ENCODE results near the gene PCDH8.
A peak's percentile ranks its signal among the peaks of the same experiment; 100 is the strongest.

Gene PCDH8

DNA sequence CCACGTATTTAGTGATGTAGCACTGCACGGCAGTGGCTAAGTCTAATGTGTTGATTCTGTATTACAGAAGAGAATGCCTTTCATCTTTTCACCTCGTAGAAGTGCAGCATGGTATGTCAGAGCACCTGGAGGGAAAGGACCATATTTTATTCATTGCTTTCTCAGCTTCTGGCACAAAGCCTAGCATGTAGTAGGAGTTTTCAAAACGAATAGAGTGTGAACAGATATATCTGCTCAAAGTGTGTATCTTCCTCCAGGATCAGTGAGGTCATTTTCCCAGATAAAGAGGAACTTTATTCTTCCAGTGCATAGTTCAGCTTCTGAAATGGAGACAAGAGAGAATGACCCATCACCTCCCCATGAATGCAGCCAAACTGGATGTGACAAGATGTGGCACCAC, 21.2 kb upstream of the PCDH8 start:
- Histone ChIP-seq H3K9me3 (ENCODE audit: control insufficient read depth, insufficient read depth, low read length) (peaks cover 3% of the 10 kb centered on the region), H3K36me3 (ENCODE audit: insufficient read depth, low read length) (no peaks in the 10 kb centered on the region), H3K9ac (ENCODE audit: low read depth, low read length) (no peak overlapping the region), H3K4me1 (ENCODE audit: insufficient read depth, low read length) (peaks cover 7% of the 10 kb centered on the region; the same call in 1 of the 2 replicates)

DNA sequence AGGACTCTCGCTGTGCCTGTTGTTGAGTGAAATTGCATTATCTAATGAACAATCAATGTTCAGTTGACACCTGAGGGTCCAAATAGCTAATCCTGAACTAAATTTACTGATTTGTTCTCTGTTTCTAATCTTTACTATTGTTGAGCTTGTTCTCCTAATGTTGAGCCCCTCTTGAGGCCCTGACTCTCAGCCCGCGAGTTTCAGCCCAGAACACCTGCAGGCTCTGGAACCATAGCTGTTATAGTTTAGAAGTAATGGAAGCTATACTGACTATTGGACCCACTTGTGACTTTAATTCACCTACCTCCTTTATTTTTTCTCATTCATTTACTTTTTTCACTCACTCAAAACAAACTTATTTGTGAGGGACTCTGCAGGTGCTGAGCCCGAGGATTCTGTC, 20.6 kb upstream of the PCDH8 start:
- no peak overlapping the region for H3K9ac ChIP-seq (ENCODE audit: low read depth, low read length)
- peaks cover 7% of the 10 kb centered on the region; the same call in 1 of the 2 replicates for H3K4me1 ChIP-seq (ENCODE audit: insufficient read depth, low read length)
- no peaks in the 10 kb centered on the region for H3K36me3 ChIP-seq (ENCODE audit: insufficient read depth, low read length)
- H3K9me3 ChIP-seq (ENCODE audit: control insufficient read depth, insufficient read depth, low read length): no peaks in the 10 kb centered on the region

DNA sequence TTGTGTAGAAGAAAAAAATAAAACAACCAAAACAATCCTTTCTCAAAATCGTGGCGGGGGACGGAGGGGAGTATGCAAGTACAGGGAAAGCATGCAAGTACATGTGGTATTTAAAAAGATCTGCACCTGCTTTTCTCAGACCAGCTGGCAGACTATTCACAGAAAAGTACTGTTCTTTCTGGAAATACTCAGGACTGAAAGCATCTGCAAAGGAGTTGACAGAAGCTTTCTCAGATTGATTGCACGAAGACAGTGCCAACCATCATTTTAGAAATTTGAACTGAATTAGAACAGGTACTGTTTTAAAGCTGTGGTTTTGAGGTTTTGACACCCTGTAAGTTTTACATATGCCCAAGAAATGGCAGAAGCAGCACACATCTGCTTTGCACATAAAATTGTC, 19.8 kb upstream of the PCDH8 start:
- no peaks in the 10 kb centered on the region for H3K9me3 ChIP-seq (ENCODE audit: control insufficient read depth, insufficient read depth, low read length)
- H3K4me1 ChIP-seq (ENCODE audit: insufficient read depth, low read length): peaks cover 7% of the 10 kb centered on the region; the same call in 1 of the 2 replicates
- H3K36me3 ChIP-seq (ENCODE audit: insufficient read depth, low read length): no peaks in the 10 kb centered on the region
- no peak overlapping the region for H3K9ac ChIP-seq (ENCODE audit: low read depth, low read length)

DNA sequence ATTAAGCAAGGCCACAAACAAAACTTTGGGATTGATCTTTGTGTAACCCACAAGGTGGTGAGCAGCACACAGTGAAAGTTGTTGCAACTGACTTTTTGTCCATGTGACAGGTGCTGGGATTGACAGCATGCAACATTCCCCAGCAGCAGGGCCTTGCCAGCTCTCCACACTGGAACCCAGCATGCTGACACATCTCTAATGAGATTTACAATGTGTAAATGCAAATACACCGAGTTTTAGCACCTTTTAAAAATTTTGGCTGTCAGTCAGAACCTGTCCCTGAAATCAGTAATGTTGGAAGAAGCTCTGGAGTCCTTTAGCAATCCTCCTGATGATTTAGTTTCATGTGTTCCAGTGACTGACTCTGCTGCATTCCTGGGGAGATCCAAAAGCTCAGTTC, 16.5 kb upstream of the PCDH8 start:
- no peaks in the 10 kb centered on the region for H3K9me3 ChIP-seq (ENCODE audit: control insufficient read depth, insufficient read depth, low read length)
- peaks cover 7% of the 10 kb centered on the region; the same call in 1 of the 2 replicates for H3K4me1 ChIP-seq (ENCODE audit: insufficient read depth, low read length)
- H3K9ac ChIP-seq (ENCODE audit: low read depth, low read length): no peak overlapping the region
- H3K36me3 ChIP-seq (ENCODE audit: insufficient read depth, low read length): no peaks in the 10 kb centered on the region

DNA sequence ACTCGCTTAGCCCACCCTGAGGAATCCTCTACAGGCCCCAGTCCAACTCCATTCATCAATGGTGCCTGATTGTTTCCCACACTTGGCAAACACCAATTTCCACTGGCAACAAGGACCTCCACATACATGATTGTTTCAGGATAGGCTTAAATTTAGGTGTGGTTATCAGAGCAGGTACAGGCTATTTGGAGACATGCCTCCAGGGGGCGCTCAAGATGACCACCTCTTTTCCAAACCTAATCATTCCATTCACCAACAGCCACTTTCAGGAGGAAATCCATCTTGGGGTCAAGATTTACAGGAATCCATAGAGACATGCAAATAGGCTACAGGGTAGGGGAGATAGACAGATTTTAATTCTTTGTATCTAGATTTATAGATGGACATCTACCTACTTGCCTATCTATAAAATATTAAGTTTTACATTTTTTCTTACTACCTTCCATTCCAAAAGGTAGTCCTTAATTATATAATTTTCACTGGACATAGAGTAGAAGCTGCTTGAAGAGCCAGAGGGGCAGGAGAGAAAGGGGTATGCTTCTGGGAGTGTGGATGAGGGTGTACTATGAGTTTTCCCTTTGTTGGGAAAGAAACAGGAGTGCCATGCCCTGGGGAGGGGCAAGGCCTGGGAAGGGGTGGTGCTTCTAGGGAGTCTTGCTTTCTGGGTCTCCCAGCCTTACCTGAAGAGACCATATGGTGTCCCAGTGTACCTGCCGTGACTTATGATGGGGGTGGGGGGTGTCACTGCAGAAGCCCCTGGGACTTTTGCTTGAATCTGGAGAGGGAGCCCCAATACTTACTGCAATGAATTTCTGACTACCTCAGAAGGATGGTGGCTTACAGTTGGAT, 14.1 kb upstream of the PCDH8 start:
- H3K4me1 ChIP-seq (ENCODE audit: insufficient read depth, low read length): peaks cover 4% of the 10 kb centered on the region; the same call in 1 of the 2 replicates
- no peak overlapping the region for H3K9ac ChIP-seq (ENCODE audit: low read depth, low read length)
- H3K36me3 ChIP-seq (ENCODE audit: insufficient read depth, low read length): no peaks in the 10 kb centered on the region
- H3K9me3 ChIP-seq (ENCODE audit: control insufficient read depth, insufficient read depth, low read length): no peaks in the 10 kb centered on the region

DNA sequence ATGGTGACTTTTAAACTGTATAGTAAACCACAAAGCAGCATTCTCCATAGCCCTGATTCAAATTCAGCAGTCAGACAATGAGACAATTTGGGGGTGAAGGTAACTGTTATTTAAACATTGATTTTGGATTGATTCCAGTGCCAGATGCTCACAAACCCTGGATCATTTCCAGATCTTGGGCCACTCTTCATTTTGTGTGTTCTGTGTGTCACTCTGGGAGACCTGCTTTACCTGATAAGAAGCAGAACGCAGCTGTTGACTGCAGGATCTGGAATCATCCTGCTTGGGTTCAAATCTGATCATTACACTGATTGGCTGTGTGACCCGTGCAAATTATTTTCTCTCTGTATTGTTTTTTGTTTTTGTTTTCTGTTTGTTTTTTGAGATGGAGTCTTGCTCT, 4.0 kb upstream of the PCDH8 start:
- no peaks in the 10 kb centered on the region for H3K9me3 ChIP-seq (ENCODE audit: control insufficient read depth, insufficient read depth, low read length)
- no peak overlapping the region for H3K9ac ChIP-seq (ENCODE audit: low read depth, low read length)
- peaks cover 6% of the 10 kb centered on the region for H3K4me1 ChIP-seq (ENCODE audit: insufficient read depth, low read length)
- H3K36me3 ChIP-seq (ENCODE audit: insufficient read depth, low read length): no peaks in the 10 kb centered on the region

DNA sequence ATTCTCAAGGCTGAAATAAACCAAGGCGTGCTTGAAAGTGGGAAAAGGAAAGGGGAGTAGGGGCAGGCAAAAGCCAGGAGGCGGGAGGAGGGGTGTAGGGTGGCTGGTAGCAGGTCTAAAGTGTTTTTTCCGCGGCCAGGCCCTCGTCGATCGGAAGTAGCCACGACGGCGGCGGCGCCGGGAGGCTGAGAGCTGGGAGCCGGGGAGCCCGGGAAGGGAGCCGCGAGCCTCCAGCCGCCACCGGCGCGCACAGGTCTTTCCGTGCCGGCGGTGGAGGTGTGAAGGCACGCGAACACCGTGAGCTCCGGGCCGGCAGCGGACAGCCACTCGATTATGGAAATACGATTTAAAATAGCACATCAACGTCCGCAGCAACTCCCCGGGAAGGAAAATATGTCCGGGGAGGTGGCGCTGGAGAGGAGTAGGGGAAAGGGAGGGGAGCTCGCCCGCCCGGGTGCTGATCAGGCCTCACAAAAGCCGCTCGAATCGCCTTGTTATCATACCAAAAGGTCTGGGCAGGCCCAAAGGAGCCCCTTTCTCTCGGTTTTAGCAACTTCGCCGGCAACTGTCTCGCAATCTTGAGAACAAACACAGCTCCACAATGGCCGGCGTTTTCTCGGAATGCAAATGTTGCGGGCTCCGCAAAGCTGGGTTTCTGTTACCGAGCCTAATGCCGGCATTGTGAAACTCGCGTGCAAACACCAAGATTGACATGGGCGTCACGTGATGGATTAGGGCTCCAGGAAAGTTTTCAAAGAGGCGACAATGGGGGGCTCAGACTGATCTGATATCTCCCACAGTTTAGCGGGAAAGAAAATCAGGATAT, 2.9 kb upstream of the PCDH8 start:
- H3K36me3 ChIP-seq (ENCODE audit: insufficient read depth, low read length): no peaks in the 10 kb centered on the region
- H3K9me3 ChIP-seq (ENCODE audit: control insufficient read depth, insufficient read depth, low read length): no peaks in the 10 kb centered on the region
- H3K4me1 ChIP-seq (ENCODE audit: insufficient read depth, low read length): peaks cover 6% of the 10 kb centered on the region
- peak overlapping the region; percentile 77 for H3K9ac ChIP-seq (ENCODE audit: low read depth, low read length)

DNA sequence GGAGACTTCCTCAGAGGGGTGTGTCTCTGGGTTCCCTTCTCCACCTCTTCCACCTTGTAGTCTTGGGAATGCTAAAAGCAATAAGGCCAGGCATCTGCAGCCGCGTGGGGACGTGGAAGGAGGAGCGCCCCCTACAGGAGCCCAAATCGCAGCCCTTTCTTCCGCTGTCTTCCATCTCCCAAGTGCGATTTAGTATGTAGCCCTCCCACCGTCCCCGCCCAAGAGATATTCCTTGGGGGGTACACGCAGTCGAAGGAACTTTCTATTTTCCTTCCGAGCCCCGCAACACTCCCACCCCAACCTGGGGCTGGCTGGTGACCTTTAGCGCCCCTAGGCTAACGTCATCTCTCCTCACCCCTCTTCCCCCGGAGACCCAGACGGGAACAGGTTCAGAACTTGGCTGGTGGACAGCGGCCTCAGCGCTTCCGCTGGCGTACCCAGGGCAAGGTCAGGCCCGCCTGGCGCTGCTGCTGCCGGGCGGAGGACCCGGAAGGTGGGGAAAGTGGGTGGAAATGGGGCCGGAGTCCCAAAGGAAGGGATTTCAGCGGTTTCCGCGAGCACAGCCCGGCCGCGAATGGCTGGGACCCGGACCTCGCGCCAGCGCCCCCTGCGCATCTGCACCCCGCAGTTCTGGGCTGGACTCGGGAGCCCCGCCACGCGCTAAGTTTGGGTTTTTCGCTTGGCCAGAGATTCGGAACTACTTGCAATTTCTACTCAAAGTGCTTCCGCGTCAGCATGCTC, 2.1 kb upstream of the PCDH8 start:
- Histone ChIP-seq H3K9ac (ENCODE audit: low read depth, low read length) (peak overlapping the region; percentile 77), H3K9me3 (ENCODE audit: control insufficient read depth, insufficient read depth, low read length) (no peaks in the 10 kb centered on the region), H3K4me1 (ENCODE audit: insufficient read depth, low read length) (peaks cover 6% of the 10 kb centered on the region), H3K36me3 (ENCODE audit: insufficient read depth, low read length) (no peaks in the 10 kb centered on the region)

DNA sequence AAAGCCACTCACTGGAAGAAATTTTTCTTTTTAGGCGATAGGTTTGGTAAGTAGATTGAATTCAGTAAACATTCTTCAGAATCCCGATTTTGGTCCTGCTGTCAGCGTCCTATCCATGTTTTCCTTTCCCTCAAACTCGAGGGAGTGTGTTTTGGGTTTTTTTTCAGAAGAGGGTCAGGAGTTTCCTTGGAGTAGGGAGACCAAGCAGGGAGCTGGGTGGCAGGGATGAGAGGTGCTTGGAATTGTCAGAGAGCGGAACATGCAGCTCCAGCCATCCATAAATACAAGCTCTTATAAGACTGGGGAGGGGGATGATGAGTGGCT, 1.6 kb upstream of the PCDH8 start:
- H3K9ac ChIP-seq (ENCODE audit: low read depth, low read length): peak overlapping the region; percentile 77; the same call in 1 of the 2 replicates
- H3K36me3 ChIP-seq (ENCODE audit: insufficient read depth, low read length): no peaks in the 10 kb centered on the region
- H3K4me1 ChIP-seq (ENCODE audit: insufficient read depth, low read length): peaks cover 6% of the 10 kb centered on the region
- H3K9me3 ChIP-seq (ENCODE audit: control insufficient read depth, insufficient read depth, low read length): no peaks in the 10 kb centered on the region

DNA sequence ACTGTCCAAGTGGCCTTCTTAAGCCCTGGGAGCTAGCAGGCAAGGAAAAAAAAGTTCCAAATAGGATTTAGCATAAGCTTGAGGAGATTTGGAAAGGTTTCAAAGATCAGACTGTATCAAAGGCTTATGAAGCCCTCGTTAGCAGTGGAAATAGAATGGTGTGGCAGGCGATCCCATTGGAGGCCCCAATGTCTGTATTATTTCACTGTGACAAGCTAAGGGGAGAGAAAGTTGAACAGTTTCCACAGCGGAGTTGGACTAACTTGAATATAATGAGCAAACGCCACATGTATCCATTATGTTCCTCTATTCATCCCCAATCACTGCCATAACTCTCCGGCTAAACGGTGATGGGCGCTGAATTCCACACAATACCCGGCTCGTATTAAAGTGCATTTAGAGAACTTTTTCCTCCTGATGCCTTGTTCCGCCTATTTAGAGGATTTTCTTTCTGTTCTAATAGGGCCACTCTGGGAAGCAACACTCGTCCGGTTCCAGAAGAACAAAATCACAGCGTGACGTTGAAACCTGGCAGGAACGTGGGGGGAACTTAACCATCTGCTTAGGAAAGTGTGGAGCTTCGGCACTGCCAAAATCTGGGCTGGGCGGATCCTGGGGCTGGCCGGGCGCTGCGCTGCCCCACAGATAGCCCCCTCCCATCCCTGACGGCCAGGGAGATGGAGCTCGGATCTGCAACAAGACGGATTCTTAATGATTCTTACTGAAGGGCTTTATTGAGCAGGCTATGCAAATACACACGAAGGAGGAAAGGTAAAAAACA, 1.0 kb upstream of the PCDH8 start:
- peaks cover 6% of the 10 kb centered on the region for H3K4me1 ChIP-seq (ENCODE audit: insufficient read depth, low read length)
- H3K9ac ChIP-seq (ENCODE audit: low read depth, low read length): peak overlapping the region; percentile 77; the same call in 1 of the 2 replicates
- H3K9me3 ChIP-seq (ENCODE audit: control insufficient read depth, insufficient read depth, low read length): no peaks in the 10 kb centered on the region
- H3K36me3 ChIP-seq (ENCODE audit: insufficient read depth, low read length): no peaks in the 10 kb centered on the region

DNA sequence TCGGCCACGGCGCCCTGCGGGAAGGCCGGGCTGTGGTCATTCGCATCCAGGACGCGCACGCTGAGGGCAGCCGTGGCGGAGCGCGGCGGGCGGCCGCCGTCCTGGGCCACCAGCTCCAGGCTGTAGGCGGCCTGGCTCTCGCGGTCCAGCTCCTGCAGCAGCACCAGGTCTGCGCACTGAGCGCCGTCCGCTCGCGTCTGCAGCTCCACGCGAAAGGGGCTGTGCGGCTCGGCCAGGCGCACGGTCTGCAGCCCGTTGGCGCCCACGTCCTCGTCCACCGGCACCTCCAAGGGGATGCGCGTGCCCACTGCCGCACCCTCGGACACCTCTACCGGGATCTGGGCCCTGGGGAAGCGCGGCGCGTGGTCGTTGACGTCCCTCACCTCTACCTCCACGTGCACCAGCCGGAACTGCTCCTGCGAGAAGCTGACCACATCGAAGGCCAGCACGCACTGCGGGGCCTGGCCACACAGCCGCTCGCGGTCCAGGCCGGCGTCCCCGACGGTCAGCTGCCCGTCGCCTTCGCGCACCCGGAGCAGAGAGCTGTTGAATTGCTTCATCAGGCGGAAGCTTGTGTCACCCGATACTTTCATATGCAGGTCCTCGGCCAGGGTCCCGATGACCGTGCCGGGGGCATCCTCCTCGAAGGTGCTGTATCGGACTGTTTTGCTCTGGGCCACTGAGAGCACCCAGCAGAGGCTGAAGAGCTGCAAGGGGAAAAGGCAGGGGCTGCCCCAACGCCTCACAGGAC, 583 bp downstream of the PCDH8 start:
- H3K9me3 ChIP-seq (ENCODE audit: control insufficient read depth, insufficient read depth, low read length): no peaks in the 10 kb centered on the region
- no peaks in the 10 kb centered on the region for H3K36me3 ChIP-seq (ENCODE audit: insufficient read depth, low read length)
- peaks cover 6% of the 10 kb centered on the region for H3K4me1 ChIP-seq (ENCODE audit: insufficient read depth, low read length)
- peak overlapping the region; percentile 20; the same call in 1 of the 2 replicates for H3K9ac ChIP-seq (ENCODE audit: low read depth, low read length)

DNA sequence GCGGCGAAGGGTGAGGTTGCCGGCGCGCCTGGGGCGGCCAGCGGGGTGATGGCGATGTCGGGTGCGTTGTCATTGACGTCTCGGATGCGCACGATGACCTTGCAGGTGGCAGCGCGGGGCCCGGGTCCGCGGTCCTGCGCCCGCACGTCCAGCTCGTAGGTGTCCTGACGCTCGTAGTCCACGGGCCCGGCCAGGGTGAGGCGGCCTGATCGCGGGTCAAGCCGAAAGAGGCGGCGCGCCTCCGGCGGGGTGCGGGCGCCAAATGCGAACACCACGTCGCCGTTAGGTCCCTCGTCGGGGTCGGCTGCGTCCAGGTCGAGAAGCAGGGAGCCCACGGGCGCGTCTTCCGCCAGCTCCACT, 1.1 kb downstream of the PCDH8 start:
- Histone ChIP-seq H3K4me1 (ENCODE audit: insufficient read depth, low read length) (peaks cover 2% of the 10 kb centered on the region), H3K36me3 (ENCODE audit: insufficient read depth, low read length) (no peaks in the 10 kb centered on the region), H3K9me3 (ENCODE audit: control insufficient read depth, insufficient read depth, low read length) (no peaks in the 10 kb centered on the region), H3K9ac (ENCODE audit: low read depth, low read length) (no peak overlapping the region)

DNA sequence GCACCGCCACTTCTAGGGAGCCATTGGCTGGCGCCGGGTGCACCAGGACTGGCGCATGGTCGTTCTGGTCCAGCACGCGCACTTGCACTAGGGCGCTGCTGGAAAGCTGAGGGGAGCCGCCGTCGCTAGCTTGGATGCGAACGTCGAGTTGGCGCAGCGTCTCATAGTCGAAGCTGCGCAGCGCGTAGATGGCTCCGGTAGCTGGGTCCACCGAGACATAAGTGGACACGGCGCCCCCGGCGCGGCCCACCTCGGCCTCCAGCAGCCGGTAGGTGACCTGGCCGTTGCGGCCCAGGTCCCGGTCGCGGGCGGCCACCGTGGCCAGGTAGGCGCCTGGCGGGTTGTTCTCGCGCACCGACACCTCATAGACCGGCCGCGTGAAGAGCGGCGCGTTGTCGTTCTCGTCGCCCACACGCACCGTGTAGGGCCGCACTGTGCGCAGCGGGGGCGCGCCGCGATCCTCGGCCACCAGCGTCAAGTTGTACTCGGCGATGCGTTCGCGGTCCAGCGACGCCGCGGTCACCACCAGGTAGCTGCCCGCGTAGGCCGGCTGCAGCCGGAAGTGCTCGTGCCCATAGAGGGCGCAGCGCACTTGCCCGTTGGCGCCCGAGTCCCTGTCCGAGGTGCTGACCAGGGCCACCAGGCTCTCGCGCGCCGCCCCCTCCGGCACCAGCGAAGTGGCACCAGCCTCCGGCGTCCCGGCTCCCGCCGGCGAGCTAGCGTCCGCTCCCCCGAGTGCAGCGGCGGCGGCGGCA, 1.7 kb downstream of the PCDH8 start:
- H3K9ac ChIP-seq (ENCODE audit: low read depth, low read length): no peak overlapping the region
- no peaks in the 10 kb centered on the region for H3K36me3 ChIP-seq (ENCODE audit: insufficient read depth, low read length)
- no peaks in the 10 kb centered on the region for H3K4me1 ChIP-seq (ENCODE audit: insufficient read depth, low read length)
- H3K9me3 ChIP-seq (ENCODE audit: control insufficient read depth, insufficient read depth, low read length): no peaks in the 10 kb centered on the region
